ENCODE results near the gene GALNT9. TPM values are rescaled to one million over a fixed set of nuclear protein-coding genes. Genes with fewer than 3 reads are reported as not detected.

Gene GALNT9
- polyA plus RNA-seq, 1 donor from 2014 or later = 13.5 TPM

GRCh38 chr12:132377147-132377546, 47.8 kb upstream of the GALNT9 start:
- H4K20me1 ChIP-seq (ENCODE audit: insufficient read depth) = no peaks in the 10 kb centered on the region
- H3K79me2 ChIP-seq (replicated peaks; ENCODE audit: insufficient read depth, low read length) = no peaks in the 10 kb centered on the region
- peaks cover 47% of the 10 kb centered on the region for H3K27me3 ChIP-seq (ENCODE audit: insufficient read depth, low read depth, low read length)
- no peak for TF ChIP-seq MXI1 (conservative IDR thresholded peaks at IDR 0.05; ENCODE audit: poor library complexity, severe bottlenecking)
- TF ChIP-seq EZH2 (IDR thresholded peaks at IDR 0.05; ENCODE audit: borderline replicate concordance, insufficient read depth, low read length, poor library complexity, severe bottlenecking) = no peak
- no peak for TF ChIP-seq SMC3 (conservative IDR thresholded peaks at IDR 0.05; ENCODE audit: poor library complexity)
- TF ChIP-seq POLR2AphosphoS5 (IDR thresholded peaks at IDR 0.05) = no peak
- no peak for TF ChIP-seq RAD21 (conservative IDR thresholded peaks at IDR 0.05)
- no peak for TF ChIP-seq EP300 (conservative IDR thresholded peaks at IDR 0.05; ENCODE audit: poor library complexity, severe bottlenecking)
- TF ChIP-seq CTCF (IDR thresholded peaks at IDR 0.05; ENCODE audit: poor library complexity, severe bottlenecking) = no peak
- TF ChIP-seq REST (IDR thresholded peaks at IDR 0.05; ENCODE audit: borderline replicate concordance) = no peak
- no peak for TF ChIP-seq TAF1 (IDR thresholded peaks at IDR 0.05; ENCODE audit: low read depth)
- H2AFZ ChIP-seq (ENCODE audit: low read depth, low read length) = no peak overlapping the region
- H3F3A ChIP-seq (ENCODE audit: insufficient read depth, low read length, poor library complexity, severe bottlenecking) = no peaks in the 10 kb centered on the region
- H3K4me3 ChIP-seq (ENCODE audit: low read length) = no peak overlapping the region
- H3K9me3 ChIP-seq (ENCODE audit: low read length) = no peaks in the 10 kb centered on the region
- H3K9ac ChIP-seq (ENCODE audit: low read length) = no peak overlapping the region
- no peaks in the 10 kb centered on the region for H3K36me3 ChIP-seq (ENCODE audit: insufficient read depth, low read length)
- no peak overlapping the region for H3K4me2 ChIP-seq (ENCODE audit: low read length)
- H3K9me2 ChIP-seq (ENCODE audit: insufficient read depth, low read length) = no peaks in the 10 kb centered on the region
- H3K27ac ChIP-seq (ENCODE audit: low read length) = no peak overlapping the region

- H3K27me3 ChIP-seq (ENCODE audit: insufficient read depth, low read depth, low read length) = peaks cover 41% of the 10 kb centered on the region
- H4K20me1 ChIP-seq (ENCODE audit: insufficient read depth) = no peaks in the 10 kb centered on the region
- TF ChIP-seq RAD21 (conservative IDR thresholded peaks at IDR 0.05) = no peak
- TF ChIP-seq EP300 (conservative IDR thresholded peaks at IDR 0.05; ENCODE audit: poor library complexity, severe bottlenecking) = no peak
- TF ChIP-seq SMC3 (conservative IDR thresholded peaks at IDR 0.05; ENCODE audit: poor library complexity) = no peak
- no peak for TF ChIP-seq TAF1 (IDR thresholded peaks at IDR 0.05; ENCODE audit: low read depth)
- TF ChIP-seq POLR2AphosphoS5 (IDR thresholded peaks at IDR 0.05) = no peak
- no peak for TF ChIP-seq CTCF (IDR thresholded peaks at IDR 0.05; ENCODE audit: poor library complexity, severe bottlenecking)
- no peak for TF ChIP-seq MXI1 (conservative IDR thresholded peaks at IDR 0.05; ENCODE audit: poor library complexity, severe bottlenecking)
- no peak for TF ChIP-seq EZH2 (IDR thresholded peaks at IDR 0.05; ENCODE audit: borderline replicate concordance, insufficient read depth, low read length, poor library complexity, severe bottlenecking)
- TF ChIP-seq REST (IDR thresholded peaks at IDR 0.05; ENCODE audit: borderline replicate concordance) = no peak
- no peak overlapping the region for H3K9ac ChIP-seq (ENCODE audit: low read length)
- H3K27ac ChIP-seq (ENCODE audit: low read length) = no peak overlapping the region
- no peaks in the 10 kb centered on the region for H3K79me2 ChIP-seq (replicated peaks; ENCODE audit: insufficient read depth, low read length)
- no peaks in the 10 kb centered on the region for H3K36me3 ChIP-seq (ENCODE audit: insufficient read depth, low read length)
- no peaks in the 10 kb centered on the region for H3F3A ChIP-seq (ENCODE audit: insufficient read depth, low read length, poor library complexity, severe bottlenecking)
- no peaks in the 10 kb centered on the region for H3K9me2 ChIP-seq (ENCODE audit: insufficient read depth, low read length)
- H3K9me3 ChIP-seq (ENCODE audit: low read length) = no peaks in the 10 kb centered on the region
- no peak overlapping the region for H3K4me3 ChIP-seq (ENCODE audit: low read length)
- H2AFZ ChIP-seq (ENCODE audit: low read depth, low read length) = no peak overlapping the region
- H3K4me2 ChIP-seq (ENCODE audit: low read length) = no peak overlapping the region
Observed at GRCh38 chr12:132376464-132376830, 47.1 kb upstream of the GALNT9 start.
